Muscle layer of colon (tissue), 2 donors: ENCODE data around the gene RC3H1.

Experiments
- H3K27ac ChIP-seq: one replicate; pipeline ENCODE4 v1.7.0; 2013; ENCODE audit warnings: low read depth, mild to moderate bottlenecking, low read length, moderate library complexity
- H3K27me3 ChIP-seq, 2 donors: one replicate each; pipeline ENCODE4 v1.7.0; 2013; ENCODE audit warnings: low read length in 2 of 2, mild to moderate bottlenecking in 2 of 2; ENCODE audit not compliant: insufficient read depth in 2 of 2, control insufficient read depth in 1 of 2
- H3K36me3 ChIP-seq: one replicate; pipeline ENCODE4 v1.7.0; 2013; ENCODE audit warnings: mild to moderate bottlenecking, low read length; ENCODE audit not compliant: insufficient read depth
- H3K4me1 ChIP-seq: one replicate; pipeline ENCODE4 v1.7.0; 2013; ENCODE audit warnings: mild to moderate bottlenecking, low read length; ENCODE audit not compliant: insufficient read depth
- H3K4me3 ChIP-seq, 2 donors: one replicate each; pipeline ENCODE4 v1.7.0; 2013; ENCODE audit warnings: low read length in 2 of 2, low read depth in 1 of 2, mild to moderate bottlenecking in 1 of 2, moderate library complexity in 1 of 2
- H3K9ac ChIP-seq: one replicate; pipeline ENCODE4 v1.7.0; 2013; ENCODE audit warnings: low read length
- H3K9me3 ChIP-seq: one replicate; pipeline ENCODE4 v1.7.0; 2013; ENCODE audit warnings: mild to moderate bottlenecking, low read length
- donor health status: abdominal sarcoma.
- donor health status: Adenocarcinoma of cecum.

RC3H1 gene

DNA sequence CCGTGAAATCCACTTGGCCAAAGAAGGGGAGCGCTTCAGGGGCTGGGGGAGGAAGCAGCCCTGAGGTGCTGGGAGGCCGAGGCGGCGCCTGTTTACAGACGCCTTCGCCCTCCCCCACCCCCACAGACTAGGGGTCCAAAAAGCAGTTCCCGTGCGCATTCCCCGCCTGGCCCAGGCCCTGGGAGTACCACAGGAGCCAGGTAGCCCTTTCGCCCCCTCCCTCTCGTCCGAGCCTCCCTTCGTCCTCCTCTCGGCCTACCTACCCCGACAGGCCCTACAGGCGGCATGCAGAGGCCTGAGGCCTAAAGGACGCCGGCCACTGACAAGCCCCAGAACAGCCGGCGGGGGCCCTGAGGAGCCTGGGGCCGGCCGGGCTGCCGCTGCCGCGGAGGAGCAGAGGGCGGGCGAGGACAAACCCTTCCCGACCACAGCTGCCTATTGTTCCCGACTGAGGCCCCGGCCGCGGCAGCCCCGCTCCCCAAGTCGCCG lies 522 bp downstream of the RC3H1 start:
- Histone ChIP-seq H3K9ac (peak overlapping the region; percentile 96), H3K4me1 (peaks cover 44% of the 10 kb centered on the region), H3K4me3 (peak overlapping the region; percentile 90 to 97), H3K9me3 (no peaks in the 10 kb centered on the region), H3K27me3 (no peaks in the 10 kb centered on the region), H3K36me3 (no peaks in the 10 kb centered on the region), H3K27ac (peak overlapping the region; percentile 93)

DNA sequence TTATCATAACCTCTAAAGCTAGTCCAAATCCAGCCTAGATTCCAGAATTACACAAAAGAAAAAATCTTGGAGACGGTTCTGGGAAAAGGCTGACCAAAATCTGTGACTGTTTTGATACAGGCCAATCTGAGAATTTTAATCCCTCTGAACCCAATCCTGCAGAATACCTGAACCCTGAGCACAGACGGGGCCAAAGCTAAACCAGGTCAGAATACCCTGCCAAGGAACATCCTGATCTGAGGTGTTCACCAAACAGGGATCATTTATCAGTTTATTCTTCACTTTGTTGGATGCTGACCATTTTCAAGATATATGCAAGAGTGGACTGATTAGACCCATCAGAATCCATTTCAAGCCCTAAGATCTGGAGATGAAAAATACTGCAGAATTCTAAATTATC lies 3.6 kb downstream of the RC3H1 start:
- Histone ChIP-seq H3K36me3 (no peaks in the 10 kb centered on the region), H3K4me3 (no peak overlapping the region), H3K27ac (no peak overlapping the region), H3K9ac (no peak overlapping the region), H3K27me3 (no peaks in the 10 kb centered on the region), H3K4me1 (peaks cover 39% of the 10 kb centered on the region), H3K9me3 (no peaks in the 10 kb centered on the region)

DNA sequence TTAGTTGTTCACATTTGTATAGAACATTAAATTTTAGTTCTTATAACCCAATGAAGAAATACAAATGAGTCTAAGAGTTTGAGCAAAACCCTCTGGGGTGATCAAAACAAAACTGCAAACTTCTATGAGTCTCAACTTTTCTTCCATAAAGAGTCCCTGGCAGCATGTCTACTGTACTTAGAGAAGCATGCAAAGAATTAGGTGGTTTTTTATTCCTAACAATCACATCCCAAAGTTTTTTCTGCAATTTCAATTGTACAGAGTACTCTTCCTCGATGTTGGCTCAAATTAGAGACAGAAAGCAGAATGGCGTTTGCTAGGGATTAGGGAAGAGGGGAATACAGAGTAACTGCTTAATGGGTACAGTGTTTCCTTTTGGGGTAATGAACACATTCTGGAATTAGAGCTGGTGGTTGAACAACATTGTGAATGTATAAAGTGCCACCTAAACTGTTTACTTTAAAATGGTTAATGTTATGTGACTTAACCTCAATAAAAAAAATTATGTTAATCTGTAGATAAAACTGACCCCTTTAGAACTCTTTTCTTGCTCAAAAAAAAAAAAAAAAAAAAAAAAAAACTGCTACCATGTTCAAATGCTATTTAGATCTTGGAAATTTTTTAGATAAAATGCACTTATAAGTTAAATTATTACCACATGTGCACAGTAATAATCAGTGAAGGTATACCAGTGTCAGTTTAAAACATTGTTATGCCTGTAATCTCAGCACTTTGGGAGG lies 4.8 kb downstream of the RC3H1 start:
- Histone ChIP-seq H3K4me3 (no peak overlapping the region), H3K27ac (no peak overlapping the region), H3K4me1 (peaks cover 30% of the 10 kb centered on the region), H3K9ac (no peak overlapping the region), H3K27me3 (no peaks in the 10 kb centered on the region), H3K9me3 (no peaks in the 10 kb centered on the region), H3K36me3 (no peaks in the 10 kb centered on the region)

DNA sequence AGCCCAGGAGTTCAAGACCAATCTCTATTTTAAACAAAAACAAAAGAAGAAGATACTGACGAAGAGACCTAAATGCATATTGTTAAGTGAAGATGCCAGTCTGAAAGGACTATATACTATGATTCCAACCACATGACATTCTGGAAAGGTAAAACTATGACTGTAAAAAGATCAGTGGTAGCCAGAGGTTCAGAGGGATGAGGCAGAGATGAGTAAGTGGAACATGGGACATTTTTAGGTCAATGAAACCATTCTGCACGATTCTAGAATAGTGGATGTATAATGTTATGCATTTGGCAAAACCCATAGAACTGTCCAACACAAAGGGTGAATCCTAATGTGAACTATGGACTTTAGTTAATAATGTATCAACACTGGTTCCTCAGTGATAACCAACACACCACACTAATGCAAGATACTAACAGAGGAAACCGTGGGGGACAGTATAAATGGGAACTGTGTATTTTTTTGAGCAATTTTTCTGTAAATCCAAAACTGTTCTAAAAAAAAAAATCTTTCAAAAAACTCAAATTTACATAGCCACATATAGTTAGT lies 8.2 kb downstream of the RC3H1 start:
- Histone ChIP-seq H3K9me3 (no peaks in the 10 kb centered on the region), H3K36me3 (no peaks in the 10 kb centered on the region), H3K4me1 (peaks cover 14% of the 10 kb centered on the region), H3K27ac (no peak overlapping the region), H3K9ac (no peak overlapping the region), H3K27me3 (no peaks in the 10 kb centered on the region), H3K4me3 (no peak overlapping the region)

DNA sequence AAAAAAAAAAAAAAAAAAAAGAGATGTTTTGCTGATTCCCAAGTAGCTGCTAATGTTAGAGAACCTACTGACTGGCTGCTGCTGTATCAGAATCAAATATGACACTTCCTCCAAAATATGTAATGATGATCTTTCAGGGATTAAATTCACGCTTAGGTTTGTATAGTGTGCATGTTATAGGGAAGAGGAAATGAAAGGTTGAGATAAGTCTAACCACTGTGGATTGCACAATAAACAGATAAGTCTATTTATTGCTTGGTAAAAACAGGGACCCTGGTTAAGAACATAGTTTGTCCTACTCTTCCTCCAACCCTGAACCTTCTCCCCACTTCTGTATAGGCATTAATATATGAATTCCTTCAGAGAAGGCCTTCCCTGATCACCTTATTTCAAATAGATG lies 13.2 kb downstream of the RC3H1 start:
- H3K36me3 ChIP-seq, result no peaks in the 10 kb centered on the region
- H3K27ac ChIP-seq, result no peak overlapping the region
- no peaks in the 10 kb centered on the region for H3K27me3 ChIP-seq
- H3K9me3 ChIP-seq, result no peaks in the 10 kb centered on the region
- H3K4me1 ChIP-seq, result peaks cover 13% of the 10 kb centered on the region
- no peak overlapping the region for H3K9ac ChIP-seq
- H3K4me3 ChIP-seq, result no peak overlapping the region

DNA sequence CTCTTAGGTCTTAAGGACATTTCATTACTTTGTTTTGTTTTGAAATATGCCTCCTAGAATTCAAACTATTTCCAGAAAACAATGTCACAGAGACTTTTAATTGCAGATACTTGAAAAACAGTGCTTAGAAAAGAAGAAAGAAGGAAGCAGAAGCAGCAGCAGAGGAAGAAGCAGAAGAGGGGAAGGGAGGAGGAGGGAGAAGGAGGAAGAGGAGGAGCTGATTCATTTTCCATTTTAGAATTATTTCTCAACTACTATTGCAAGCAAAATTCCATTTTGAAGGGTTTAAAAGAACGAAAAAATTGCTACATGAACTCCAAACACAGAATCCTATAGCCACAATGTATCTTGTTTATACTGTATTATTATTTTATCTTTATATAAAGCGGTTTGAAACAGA lies 13.9 kb downstream of the RC3H1 start:
- Histone ChIP-seq H3K27ac (no peak overlapping the region), H3K4me1 (peaks cover 13% of the 10 kb centered on the region), H3K9ac (no peak overlapping the region)

DNA sequence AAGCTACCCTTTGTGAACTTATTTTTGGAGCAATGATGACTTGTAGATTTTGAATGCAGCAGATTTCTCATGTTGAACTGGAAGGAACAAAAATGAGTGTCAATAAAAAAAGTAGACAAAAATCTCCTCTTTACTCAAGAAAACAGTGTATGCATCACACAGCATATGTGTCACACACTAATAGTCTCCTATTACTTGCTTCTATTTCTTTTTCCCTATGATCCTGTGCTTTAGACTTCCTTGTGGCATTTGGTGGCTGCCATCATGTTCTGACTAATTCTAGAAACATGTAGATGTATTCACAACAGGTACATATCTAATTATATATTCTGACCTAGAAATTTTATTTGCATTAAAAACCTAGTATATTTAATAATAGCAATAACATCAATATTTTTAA lies 14.3 kb downstream of the RC3H1 start:
- Histone ChIP-seq H3K36me3 (no peaks in the 10 kb centered on the region), H3K4me1 (peaks cover 13% of the 10 kb centered on the region), H3K9ac (no peak overlapping the region), H3K27ac (no peak overlapping the region), H3K27me3 (no peaks in the 10 kb centered on the region), H3K4me3 (no peak overlapping the region), H3K9me3 (no peaks in the 10 kb centered on the region)

More for the DNA sequence above, 13.9 kb downstream of the RC3H1 start:
- Histone ChIP-seq H3K27me3 (no peaks in the 10 kb centered on the region), H3K4me3 (no peak overlapping the region), H3K9me3 (no peaks in the 10 kb centered on the region), H3K36me3 (no peaks in the 10 kb centered on the region)

DNA sequence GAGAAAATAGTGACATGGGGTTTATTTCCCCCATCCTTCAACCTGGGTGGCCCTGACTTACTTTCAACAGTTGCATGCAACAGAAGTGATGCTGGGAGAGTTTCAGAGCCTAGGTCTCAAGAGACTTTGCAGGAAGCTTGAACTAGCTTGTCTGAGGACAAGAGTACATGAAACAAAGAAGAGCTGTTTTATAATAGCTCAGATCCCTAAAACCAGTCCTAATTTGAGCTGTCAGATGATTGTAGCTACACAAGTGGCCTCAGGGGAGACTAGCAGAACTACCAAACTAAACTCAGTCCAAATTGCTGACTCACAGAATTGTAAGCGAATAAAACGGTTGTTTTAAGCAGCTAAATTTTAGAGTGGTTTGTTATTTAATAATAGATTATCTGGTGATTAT lies 17.1 kb downstream of the RC3H1 start:
- Histone ChIP-seq H3K27me3 (no peaks in the 10 kb centered on the region), H3K27ac (no peak overlapping the region), H3K9ac (no peak overlapping the region), H3K4me3 (no peak overlapping the region), H3K9me3 (no peaks in the 10 kb centered on the region), H3K4me1 (peaks cover 18% of the 10 kb centered on the region), H3K36me3 (no peaks in the 10 kb centered on the region)

DNA sequence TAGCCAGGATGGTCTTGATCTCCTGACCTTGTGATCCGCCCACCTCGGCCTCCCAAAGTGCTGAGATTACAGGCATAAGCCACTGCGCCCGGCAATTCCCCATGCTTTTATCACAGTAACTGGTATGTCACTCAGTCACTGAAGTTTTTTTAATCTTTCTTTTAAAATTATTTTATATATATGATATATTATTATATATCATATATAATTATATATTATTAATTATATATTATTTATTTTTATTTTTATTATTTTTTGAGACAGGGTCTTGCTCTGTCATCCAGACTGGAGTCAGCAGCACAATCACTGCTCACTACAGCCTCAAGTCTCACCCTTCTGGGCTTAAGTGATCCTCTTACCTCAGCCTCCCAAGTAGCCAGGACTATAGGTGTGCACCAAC lies 18.3 kb downstream of the RC3H1 start:
- H3K27me3 ChIP-seq, result no peaks in the 10 kb centered on the region

DNA sequence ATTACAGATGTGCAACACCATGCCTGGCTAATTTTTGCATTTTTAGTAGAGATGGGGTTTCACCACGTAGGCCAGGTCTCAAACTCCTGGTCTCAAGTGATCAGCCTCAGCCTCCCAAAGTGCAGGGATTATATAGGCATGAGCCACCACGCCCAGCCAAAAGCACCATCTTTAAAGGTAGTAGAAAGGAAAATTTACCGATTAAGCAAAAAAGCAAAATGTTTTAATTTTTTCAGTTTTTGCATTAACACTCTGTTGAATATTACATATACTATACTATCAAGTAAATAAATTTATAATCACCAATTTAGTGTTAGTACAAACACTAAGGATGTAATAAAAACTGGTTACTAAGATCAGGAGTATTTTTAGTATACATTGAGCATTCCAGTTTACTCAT lies 20.6 kb downstream of the RC3H1 start:
- Histone ChIP-seq H3K36me3 (no peaks in the 10 kb centered on the region), H3K4me1 (peaks cover 26% of the 10 kb centered on the region), H3K27me3 (no peaks in the 10 kb centered on the region), H3K27ac (no peak overlapping the region), H3K4me3 (no peak overlapping the region), H3K9ac (no peak overlapping the region), H3K9me3 (no peaks in the 10 kb centered on the region)

More for the DNA sequence above, 18.3 kb downstream of the RC3H1 start:
- no peaks in the 10 kb centered on the region for H3K36me3 ChIP-seq
- H3K4me3 ChIP-seq, result no peak overlapping the region
- H3K9me3 ChIP-seq, result no peaks in the 10 kb centered on the region
- peaks cover 18% of the 10 kb centered on the region for H3K4me1 ChIP-seq
- no peak overlapping the region for H3K27ac ChIP-seq
- H3K9ac ChIP-seq, result no peak overlapping the region

DNA sequence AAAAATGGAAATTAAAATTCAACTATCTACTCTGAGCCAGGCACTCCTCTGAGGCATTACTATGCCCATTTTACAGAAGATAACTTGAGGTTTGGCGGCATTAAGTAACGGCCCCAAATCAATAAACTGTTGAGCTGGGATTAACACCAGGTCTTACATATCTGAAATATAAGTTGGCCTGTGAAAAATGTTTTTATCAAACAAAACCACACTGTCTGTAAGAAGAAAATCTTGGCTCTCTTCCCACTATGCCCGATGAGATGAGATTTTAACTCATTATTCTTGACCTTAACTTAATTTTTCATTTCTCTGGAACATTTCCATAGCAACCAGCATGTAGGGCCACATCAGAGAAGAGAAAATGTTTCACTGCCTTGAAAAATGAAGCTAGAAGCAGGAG lies 21.8 kb downstream of the RC3H1 start:
- no peak overlapping the region for H3K9ac ChIP-seq
- H3K9me3 ChIP-seq, result no peaks in the 10 kb centered on the region
- H3K4me1 ChIP-seq, result peaks cover 21% of the 10 kb centered on the region
- no peak overlapping the region for H3K4me3 ChIP-seq
- no peaks in the 10 kb centered on the region for H3K36me3 ChIP-seq
- H3K27ac ChIP-seq, result no peak overlapping the region
- H3K27me3 ChIP-seq, result no peaks in the 10 kb centered on the region

DNA sequence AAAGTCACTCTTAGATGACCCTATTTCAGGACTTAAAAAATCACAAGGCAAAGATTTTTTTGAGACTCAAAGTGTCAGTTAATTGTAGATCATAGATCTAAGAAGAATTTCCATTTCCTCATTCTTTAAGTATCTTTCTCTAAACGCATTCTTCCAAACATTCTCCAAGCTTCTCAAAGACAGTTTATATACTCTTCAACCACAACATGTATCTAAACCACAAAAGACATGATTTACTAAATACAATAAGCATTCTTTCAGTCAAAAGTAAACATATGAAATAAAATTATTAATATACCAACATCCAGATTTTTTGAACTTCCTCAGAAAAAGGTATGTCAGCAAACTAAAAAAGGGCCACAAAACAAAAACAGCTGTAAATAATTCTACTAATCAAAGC lies 24.4 kb downstream of the RC3H1 start:
- peaks cover under 1% of the 10 kb centered on the region for H3K36me3 ChIP-seq
- H3K9me3 ChIP-seq, result no peaks in the 10 kb centered on the region
- H3K4me1 ChIP-seq, result peaks cover 13% of the 10 kb centered on the region
- H3K27ac ChIP-seq, result no peak overlapping the region
- no peaks in the 10 kb centered on the region for H3K27me3 ChIP-seq
- no peak overlapping the region for H3K9ac ChIP-seq
- no peak overlapping the region for H3K4me3 ChIP-seq
